ENCODE data around the gene CEP41. TPM values are rescaled to one million over a fixed set of nuclear protein-coding genes. Genes with fewer than 3 reads are reported as not detected.

CEP41 gene
- total and polyA plus RNA-seq, 2 experiments from 2014 or later, result 17.4 to 25.0 TPM

- TF ChIP-seq REST (IDR thresholded peaks at IDR 0.05; ENCODE audit: unreplicated experiment) (no peak), ZNF114 (CRISPR knock-in tag; IDR thresholded peaks at IDR 0.05) (no peak), ZNF331 (CRISPR knock-in tag; IDR thresholded peaks at IDR 0.05; ENCODE audit: low read depth) (no peak), JUNB (IDR thresholded peaks at IDR 0.05; ENCODE audit: unreplicated experiment) (no peak), POLR2AphosphoS5 (IDR thresholded peaks at IDR 0.05; ENCODE audit: low read depth) (no peak)
Observed at GRCh38 chr7:130421684-130422083, 19.1 kb downstream of the CEP41 start (continued).

DNA sequence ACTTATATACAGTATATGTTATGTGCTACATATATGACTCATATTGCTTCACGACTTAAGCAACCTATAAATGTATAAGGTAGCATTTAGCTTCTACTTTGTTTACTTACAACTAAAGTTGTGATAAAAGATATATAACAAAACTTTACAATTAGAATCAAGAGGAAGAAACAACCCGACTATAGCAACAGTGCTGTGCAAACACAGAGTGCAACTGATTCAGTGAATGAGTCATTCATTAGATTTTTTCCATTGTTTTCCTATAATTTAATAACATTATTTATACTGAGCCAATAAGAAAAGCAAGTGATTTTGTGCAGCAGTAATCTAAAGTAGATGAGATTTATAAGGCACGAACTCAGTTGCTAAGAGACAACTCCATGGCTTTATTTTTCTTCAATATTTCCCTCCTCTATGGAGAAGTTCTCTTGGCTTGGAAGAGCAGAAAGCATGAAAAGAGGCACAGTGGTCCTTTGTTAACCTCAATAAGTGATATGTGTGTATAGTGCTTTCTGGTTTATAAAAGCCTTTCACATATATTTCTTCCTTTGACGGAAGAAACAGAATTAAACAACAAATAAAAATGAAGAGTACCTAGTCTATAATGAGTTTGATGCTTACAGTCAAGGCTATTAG lies 19.8 kb downstream of the CEP41 start:
- H3K4me3 Mint-ChIP-seq, result no peak overlapping the region
- Histone ChIP-seq H3K4me3 (no peak overlapping the region), H3K36me3 (ENCODE audit: insufficient read depth) (no peaks in the 10 kb centered on the region), H3K4me1 (ENCODE audit: insufficient read depth) (no peaks in the 10 kb centered on the region; the same call in 1 of the 2 replicates), H3K79me2 (replicated peaks; ENCODE audit: insufficient read depth) (no peaks in the 10 kb centered on the region), H3F3A (replicated peaks; ENCODE audit: low read depth) (no peaks in the 10 kb centered on the region), H2AFZ (no peak overlapping the region), H3K9me2 (ENCODE audit: insufficient read depth) (no peaks in the 10 kb centered on the region), H3K4me2 (no peak overlapping the region), H3K27ac (ENCODE audit: low read depth) (no peak overlapping the region), H3K27me3 (ENCODE audit: insufficient read depth) (no peaks in the 10 kb centered on the region), H4K20me1 (replicated peaks; ENCODE audit: insufficient read depth) (no peaks in the 10 kb centered on the region)
- no peak for TF ChIP-seq CTCF (conservative IDR thresholded peaks at IDR 0.05; ENCODE audit: low read depth in 2 of 2)
- no peak for TF ChIP-seq CREB1 (CRISPR knock-in tag; IDR thresholded peaks at IDR 0.05; ENCODE audit: low read depth)
- TF ChIP-seq, protein P1, sequence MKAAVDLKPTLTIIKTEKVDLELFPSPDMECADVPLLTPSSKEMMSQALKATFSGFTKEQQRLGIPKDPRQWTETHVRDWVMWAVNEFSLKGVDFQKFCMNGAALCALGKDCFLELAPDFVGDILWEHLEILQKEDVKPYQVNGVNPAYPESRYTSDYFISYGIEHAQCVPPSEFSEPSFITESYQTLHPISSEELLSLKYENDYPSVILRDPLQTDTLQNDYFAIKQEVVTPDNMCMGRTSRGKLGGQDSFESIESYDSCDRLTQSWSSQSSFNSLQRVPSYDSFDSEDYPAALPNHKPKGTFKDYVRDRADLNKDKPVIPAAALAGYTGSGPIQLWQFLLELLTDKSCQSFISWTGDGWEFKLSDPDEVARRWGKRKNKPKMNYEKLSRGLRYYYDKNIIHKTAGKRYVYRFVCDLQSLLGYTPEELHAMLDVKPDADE (IDR thresholded peaks at IDR 0.05), result no peak
- no peak for TF ChIP-seq EZH2 (IDR thresholded peaks at IDR 0.05; ENCODE audit: low read depth, unreplicated experiment)
- no peak for TF ChIP-seq NANOG (IDR thresholded peaks at IDR 0.05; ENCODE audit: borderline replicate concordance)
- TF ChIP-seq, protein P2, sequence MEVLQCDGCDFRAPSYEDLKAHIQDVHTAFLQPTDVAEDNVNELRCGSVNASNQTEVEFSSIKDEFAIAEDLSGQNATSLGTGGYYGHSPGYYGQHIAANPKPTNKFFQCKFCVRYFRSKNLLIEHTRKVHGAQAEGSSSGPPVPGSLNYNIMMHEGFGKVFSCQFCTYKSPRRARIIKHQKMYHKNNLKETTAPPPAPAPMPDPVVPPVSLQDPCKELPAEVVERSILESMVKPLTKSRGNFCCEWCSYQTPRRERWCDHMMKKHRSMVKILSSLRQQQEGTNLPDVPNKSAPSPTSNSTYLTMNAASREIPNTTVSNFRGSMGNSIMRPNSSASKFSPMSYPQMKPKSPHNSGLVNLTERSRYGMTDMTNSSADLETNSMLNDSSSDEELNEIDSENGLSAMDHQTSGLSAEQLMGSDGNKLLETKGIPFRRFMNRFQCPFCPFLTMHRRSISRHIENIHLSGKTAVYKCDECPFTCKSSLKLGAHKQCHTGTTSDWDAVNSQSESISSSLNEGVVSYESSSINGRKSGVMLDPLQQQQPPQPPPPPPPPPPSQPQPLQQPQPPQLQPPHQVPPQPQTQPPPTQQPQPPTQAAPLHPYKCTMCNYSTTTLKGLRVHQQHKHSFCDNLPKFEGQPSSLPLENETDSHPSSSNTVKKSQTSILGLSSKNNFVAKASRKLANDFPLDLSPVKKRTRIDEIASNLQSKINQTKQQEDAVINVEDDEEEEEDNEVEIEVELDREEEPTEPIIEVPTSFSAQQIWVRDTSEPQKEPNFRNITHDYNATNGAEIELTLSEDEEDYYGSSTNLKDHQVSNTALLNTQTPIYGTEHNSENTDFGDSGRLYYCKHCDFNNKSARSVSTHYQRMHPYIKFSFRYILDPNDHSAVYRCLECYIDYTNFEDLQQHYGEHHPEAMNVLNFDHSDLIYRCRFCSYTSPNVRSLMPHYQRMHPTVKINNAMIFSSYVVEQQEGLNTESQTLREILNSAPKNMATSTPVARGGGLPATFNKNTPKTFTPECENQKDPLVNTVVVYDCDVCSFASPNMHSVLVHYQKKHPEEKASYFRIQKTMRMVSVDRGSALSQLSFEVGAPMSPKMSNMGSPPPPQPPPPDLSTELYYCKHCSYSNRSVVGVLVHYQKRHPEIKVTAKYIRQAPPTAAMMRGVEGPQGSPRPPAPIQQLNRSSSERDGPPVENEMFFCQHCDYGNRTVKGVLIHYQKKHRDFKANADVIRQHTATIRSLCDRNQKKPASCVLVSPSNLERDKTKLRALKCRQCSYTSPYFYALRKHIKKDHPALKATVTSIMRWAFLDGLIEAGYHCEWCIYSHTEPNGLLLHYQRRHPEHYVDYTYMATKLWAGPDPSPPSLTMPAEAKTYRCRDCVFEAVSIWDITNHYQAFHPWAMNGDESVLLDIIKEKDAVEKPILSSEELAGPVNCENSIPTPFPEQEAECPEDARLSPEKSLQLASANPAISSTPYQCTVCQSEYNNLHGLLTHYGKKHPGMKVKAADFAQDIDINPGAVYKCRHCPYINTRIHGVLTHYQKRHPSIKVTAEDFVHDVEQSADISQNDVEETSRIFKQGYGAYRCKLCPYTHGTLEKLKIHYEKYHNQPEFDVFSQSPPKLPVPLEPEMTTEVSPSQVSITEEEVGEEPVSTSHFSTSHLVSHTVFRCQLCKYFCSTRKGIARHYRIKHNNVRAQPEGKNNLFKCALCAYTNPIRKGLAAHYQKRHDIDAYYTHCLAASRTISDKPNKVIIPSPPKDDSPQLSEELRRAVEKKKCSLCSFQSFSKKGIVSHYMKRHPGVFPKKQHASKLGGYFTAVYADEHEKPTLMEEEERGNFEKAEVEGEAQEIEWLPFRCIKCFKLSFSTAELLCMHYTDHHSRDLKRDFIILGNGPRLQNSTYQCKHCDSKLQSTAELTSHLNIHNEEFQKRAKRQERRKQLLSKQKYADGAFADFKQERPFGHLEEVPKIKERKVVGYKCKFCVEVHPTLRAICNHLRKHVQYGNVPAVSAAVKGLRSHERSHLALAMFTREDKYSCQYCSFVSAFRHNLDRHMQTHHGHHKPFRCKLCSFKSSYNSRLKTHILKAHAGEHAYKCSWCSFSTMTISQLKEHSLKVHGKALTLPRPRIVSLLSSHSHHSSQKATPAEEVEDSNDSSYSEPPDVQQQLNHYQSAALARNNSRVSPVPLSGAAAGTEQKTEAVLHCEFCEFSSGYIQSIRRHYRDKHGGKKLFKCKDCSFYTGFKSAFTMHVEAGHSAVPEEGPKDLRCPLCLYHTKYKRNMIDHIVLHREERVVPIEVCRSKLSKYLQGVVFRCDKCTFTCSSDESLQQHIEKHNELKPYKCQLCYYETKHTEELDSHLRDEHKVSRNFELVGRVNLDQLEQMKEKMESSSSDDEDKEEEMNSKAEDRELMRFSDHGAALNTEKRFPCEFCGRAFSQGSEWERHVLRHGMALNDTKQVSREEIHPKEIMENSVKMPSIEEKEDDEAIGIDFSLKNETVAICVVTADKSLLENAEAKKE (CRISPR knock-in tag; IDR thresholded peaks at IDR 0.05), result no peak
- TF ChIP-seq ZNF331 (CRISPR knock-in tag; IDR thresholded peaks at IDR 0.05; ENCODE audit: low read depth), result no peak
- no peaks in the 10 kb centered on the region for H3K9me3 Mint-ChIP-seq
- H3K27ac Mint-ChIP-seq, result peak overlapping the region; percentile 89
- ATAC-seq (no peak), DNase-seq (ENCODE audit: low spot score) (no peak)
- no peaks in the 10 kb centered on the region for H3K36me3 Mint-ChIP-seq (ENCODE audit: low read depth)
- H3K4me1 Mint-ChIP-seq, result peaks cover 30% of the 10 kb centered on the region
- H3K27me3 Mint-ChIP-seq (ENCODE audit: insufficient read depth, low read depth, poor library complexity), result peaks cover 1% of the 10 kb centered on the region

Data from GM23338 (cell line).